Measurements from ENCODE around the gene ARHGAP10.

ARHGAP10 gene

DNA sequence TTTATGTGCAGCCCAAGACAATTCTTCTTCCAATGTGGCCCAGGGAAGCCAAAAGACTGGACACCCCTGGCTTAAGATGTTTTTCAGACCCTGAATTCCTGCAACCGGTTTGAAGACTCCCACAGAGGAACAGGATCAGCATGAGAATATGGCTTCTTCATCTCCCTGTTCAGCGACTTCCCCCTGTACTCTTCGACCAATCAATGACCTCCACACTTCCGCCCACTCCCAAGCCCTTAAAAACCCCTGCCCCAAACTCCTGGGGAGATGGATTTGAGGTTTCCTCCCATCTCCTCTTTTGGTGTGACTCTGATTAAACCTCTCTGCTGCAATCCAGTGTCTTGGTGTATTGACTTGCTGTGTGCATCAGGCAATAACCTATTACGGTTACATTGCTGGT is 365.9 kb downstream of the ARHGAP10 start:
- no peak for TF ChIP-seq EP300 (IDR thresholded peaks at IDR 0.05; ENCODE audit: borderline replicate concordance)
- TF ChIP-seq, protein P1, sequence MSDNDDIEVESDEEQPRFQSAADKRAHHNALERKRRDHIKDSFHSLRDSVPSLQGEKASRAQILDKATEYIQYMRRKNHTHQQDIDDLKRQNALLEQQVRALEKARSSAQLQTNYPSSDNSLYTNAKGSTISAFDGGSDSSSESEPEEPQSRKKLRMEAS (IDR thresholded peaks at IDR 0.05), result no peak
- no peak for TF ChIP-seq TAF1 (IDR thresholded peaks at IDR 0.05; ENCODE audit: low read depth)
- no peak for TF ChIP-seq YY1 (IDR thresholded peaks at IDR 0.05; ENCODE audit: low read depth)
- no peak for TF ChIP-seq EGR1 (IDR thresholded peaks at IDR 0.05)
- TF ChIP-seq NFIC (IDR thresholded peaks at IDR 0.05), result no peak
- TF ChIP-seq TCF12 (IDR thresholded peaks at IDR 0.05; ENCODE audit: low read depth), result no peak
- no peak for TF ChIP-seq CEBPB (IDR thresholded peaks at IDR 0.05)
- TF ChIP-seq, protein P2, sequence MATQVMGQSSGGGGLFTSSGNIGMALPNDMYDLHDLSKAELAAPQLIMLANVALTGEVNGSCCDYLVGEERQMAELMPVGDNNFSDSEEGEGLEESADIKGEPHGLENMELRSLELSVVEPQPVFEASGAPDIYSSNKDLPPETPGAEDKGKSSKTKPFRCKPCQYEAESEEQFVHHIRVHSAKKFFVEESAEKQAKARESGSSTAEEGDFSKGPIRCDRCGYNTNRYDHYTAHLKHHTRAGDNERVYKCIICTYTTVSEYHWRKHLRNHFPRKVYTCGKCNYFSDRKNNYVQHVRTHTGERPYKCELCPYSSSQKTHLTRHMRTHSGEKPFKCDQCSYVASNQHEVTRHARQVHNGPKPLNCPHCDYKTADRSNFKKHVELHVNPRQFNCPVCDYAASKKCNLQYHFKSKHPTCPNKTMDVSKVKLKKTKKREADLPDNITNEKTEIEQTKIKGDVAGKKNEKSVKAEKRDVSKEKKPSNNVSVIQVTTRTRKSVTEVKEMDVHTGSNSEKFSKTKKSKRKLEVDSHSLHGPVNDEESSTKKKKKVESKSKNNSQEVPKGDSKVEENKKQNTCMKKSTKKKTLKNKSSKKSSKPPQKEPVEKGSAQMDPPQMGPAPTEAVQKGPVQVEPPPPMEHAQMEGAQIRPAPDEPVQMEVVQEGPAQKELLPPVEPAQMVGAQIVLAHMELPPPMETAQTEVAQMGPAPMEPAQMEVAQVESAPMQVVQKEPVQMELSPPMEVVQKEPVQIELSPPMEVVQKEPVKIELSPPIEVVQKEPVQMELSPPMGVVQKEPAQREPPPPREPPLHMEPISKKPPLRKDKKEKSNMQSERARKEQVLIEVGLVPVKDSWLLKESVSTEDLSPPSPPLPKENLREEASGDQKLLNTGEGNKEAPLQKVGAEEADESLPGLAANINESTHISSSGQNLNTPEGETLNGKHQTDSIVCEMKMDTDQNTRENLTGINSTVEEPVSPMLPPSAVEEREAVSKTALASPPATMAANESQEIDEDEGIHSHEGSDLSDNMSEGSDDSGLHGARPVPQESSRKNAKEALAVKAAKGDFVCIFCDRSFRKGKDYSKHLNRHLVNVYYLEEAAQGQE (IDR thresholded peaks at IDR 0.05; ENCODE audit: low read depth), result no peak
- TF ChIP-seq CREB1 (IDR thresholded peaks at IDR 0.05; ENCODE audit: low read depth), result no peak
- TF ChIP-seq, protein P3, sequence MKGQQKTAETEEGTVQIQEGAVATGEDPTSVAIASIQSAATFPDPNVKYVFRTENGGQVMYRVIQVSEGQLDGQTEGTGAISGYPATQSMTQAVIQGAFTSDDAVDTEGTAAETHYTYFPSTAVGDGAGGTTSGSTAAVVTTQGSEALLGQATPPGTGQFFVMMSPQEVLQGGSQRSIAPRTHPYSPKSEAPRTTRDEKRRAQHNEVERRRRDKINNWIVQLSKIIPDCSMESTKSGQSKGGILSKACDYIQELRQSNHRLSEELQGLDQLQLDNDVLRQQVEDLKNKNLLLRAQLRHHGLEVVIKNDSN (IDR thresholded peaks at IDR 0.05), result no peak
- no peak for TF ChIP-seq TEAD4 (IDR thresholded peaks at IDR 0.05)
- TF ChIP-seq ZBTB7A (IDR thresholded peaks at IDR 0.05; ENCODE audit: low read depth), result no peak
- no peak for TF ChIP-seq RAD21 (IDR thresholded peaks at IDR 0.05; ENCODE audit: low read depth)
- no peak for TF ChIP-seq FOXM1 (IDR thresholded peaks at IDR 0.05; ENCODE audit: borderline replicate concordance, low read depth)

DNA sequence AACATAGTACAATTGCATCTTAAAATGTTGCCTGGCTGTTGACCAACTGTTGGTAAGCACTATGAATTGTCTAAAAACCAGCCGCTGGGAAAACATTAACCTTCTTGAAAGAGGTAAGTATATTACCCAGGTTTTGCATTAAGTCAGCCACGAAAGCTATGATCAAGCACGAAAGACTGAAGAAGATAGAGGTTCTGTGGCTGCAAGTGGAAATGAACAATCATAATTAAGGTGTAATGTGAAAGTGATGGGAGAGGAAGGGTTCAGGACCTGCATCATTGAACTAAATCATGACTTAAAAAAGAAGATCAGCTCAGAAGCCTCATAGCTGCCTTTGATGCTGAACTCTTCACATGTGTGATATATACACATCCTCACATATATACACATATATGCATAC is 369.3 kb downstream of the ARHGAP10 start:
- TF ChIP-seq, protein P3 (IDR thresholded peaks at IDR 0.05), result no peak
- TF ChIP-seq FOXM1 (IDR thresholded peaks at IDR 0.05; ENCODE audit: borderline replicate concordance, low read depth) (no peak), RAD21 (IDR thresholded peaks at IDR 0.05; ENCODE audit: low read depth) (no peak), TAF1 (IDR thresholded peaks at IDR 0.05; ENCODE audit: low read depth) (no peak)
- TF ChIP-seq, protein P2 (IDR thresholded peaks at IDR 0.05; ENCODE audit: low read depth), result no peak
- TF ChIP-seq, protein P1 (IDR thresholded peaks at IDR 0.05), result no peak

DNA sequence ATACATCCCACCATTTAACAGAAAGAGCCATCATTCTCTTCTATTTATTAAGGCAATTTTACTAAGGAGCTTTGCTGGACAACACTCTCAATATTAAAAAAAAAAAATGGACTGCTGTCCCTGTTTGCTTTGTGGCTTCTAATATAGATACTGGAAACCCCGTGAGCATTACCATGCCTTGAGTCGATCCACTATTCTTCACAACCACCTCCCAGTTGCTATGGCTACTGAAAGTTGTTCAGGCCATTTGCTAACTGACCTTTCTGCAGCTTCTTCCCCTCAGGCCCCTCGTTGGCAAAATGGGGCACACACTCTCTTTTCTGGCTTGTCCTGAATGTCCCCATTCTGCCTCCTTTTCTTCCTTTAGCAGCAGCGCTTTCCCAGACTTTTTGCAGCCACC is 369.9 kb downstream of the ARHGAP10 start:
- TF ChIP-seq TEAD4 (IDR thresholded peaks at IDR 0.05), result no peak
- TF ChIP-seq, protein P1 (IDR thresholded peaks at IDR 0.05), result no peak
- TF ChIP-seq, protein P3 (IDR thresholded peaks at IDR 0.05), result no peak
- TF ChIP-seq EP300 (IDR thresholded peaks at IDR 0.05; ENCODE audit: borderline replicate concordance), result no peak
- no peak for TF ChIP-seq NFIC (IDR thresholded peaks at IDR 0.05)
- TF ChIP-seq RAD21 (IDR thresholded peaks at IDR 0.05; ENCODE audit: low read depth), result no peak
- TF ChIP-seq EGR1 (IDR thresholded peaks at IDR 0.05), result no peak
- TF ChIP-seq, protein P2 (IDR thresholded peaks at IDR 0.05; ENCODE audit: low read depth), result no peak
- TF ChIP-seq TAF1 (IDR thresholded peaks at IDR 0.05; ENCODE audit: low read depth), result no peak
- no peak for TF ChIP-seq ZBTB7A (IDR thresholded peaks at IDR 0.05; ENCODE audit: low read depth)
- no peak for TF ChIP-seq CREB1 (IDR thresholded peaks at IDR 0.05; ENCODE audit: low read depth)
- no peak for TF ChIP-seq TCF12 (IDR thresholded peaks at IDR 0.05; ENCODE audit: low read depth)
- TF ChIP-seq CEBPB (IDR thresholded peaks at IDR 0.05), result no peak
- no peak for TF ChIP-seq YY1 (IDR thresholded peaks at IDR 0.05; ENCODE audit: low read depth)
- TF ChIP-seq FOXM1 (IDR thresholded peaks at IDR 0.05; ENCODE audit: borderline replicate concordance, low read depth), result no peak
